ENCODE results near the gene C3AR1.
"Not testable (repeated sequence)": the region's sequence is repeated elsewhere in the genome, so short reads cannot be mapped to it uniquely, and the experiment has no call there.

C3AR1 gene

DNA sequence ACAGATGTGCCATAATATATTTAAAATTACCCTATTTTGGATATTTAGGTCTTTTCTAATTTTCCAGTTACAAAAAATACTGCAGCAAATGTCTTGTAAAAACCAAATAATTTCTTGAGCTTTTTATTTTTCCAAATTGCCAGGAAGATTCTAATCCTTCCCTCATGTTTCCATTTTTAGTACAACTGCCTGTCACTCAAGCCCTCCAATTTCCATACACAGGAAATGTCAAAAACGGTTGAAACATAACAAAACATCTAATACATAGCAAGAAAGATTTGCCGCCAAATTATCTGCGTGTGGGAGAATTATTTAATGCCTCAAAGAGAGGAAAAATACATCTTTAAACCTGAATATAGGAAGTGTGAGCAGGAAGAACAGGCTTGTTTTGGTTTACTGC is 36.0 kb downstream of the C3AR1 start:
- TF ChIP-seq, protein P1, sequence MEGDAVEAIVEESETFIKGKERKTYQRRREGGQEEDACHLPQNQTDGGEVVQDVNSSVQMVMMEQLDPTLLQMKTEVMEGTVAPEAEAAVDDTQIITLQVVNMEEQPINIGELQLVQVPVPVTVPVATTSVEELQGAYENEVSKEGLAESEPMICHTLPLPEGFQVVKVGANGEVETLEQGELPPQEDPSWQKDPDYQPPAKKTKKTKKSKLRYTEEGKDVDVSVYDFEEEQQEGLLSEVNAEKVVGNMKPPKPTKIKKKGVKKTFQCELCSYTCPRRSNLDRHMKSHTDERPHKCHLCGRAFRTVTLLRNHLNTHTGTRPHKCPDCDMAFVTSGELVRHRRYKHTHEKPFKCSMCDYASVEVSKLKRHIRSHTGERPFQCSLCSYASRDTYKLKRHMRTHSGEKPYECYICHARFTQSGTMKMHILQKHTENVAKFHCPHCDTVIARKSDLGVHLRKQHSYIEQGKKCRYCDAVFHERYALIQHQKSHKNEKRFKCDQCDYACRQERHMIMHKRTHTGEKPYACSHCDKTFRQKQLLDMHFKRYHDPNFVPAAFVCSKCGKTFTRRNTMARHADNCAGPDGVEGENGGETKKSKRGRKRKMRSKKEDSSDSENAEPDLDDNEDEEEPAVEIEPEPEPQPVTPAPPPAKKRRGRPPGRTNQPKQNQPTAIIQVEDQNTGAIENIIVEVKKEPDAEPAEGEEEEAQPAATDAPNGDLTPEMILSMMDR (conservative IDR thresholded peaks at IDR 0.05; ENCODE audit: control insufficient read depth, insufficient read depth, low read depth, low read length), result no peak
- no peak overlapping the region for H3K4me3 ChIP-seq (ENCODE audit: control insufficient read depth, low read depth, low read length)
- DNase-seq (ENCODE audit: low read depth), result no peak

DNA sequence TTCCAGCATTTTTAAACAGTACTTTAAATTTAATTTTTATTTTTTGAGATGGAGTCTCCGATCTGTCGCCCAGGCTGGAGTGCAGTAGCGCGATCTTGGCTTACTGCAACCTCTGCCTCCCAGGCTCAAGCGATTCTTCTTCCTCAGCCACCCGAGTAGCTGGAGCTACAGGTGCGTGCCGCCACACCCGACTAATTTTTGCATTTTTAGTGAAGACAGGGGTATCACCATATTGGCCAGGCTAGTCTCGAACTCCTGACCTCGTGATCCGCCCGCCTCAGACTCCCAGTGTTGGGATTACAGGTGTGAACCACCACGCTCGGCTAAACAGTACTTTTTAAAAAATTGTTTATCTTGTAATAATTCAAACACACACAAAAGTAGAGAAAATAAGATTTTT is 37.9 kb downstream of the C3AR1 start:
- TF ChIP-seq, protein P1 (conservative IDR thresholded peaks at IDR 0.05; ENCODE audit: control insufficient read depth, insufficient read depth, low read depth, low read length), result no peak
- no peak overlapping the region for H3K4me3 ChIP-seq (ENCODE audit: control insufficient read depth, low read depth, low read length)
- DNase-seq (ENCODE audit: low read depth), result no peak

DNA sequence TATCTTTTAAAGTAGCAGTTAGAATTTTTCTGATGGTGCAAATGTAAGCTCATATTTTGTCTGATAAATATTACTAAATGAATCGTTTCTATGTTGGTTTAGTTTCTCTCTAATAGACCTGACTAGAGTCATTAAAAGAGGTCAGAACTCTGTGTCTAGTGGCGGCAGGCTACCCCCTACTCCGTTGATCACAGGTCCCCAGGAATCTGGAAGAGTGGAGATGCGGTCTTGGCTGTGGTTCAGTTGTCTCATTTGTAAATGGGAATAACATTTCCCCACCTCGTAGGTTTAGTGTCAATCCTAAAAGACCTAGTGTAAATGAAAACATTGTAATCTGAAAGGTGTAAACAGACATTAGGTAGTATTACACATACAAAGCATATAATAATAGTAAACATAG is 38.3 kb downstream of the C3AR1 start:
- no peak for DNase-seq (ENCODE audit: low read depth)
- no peak overlapping the region for H3K4me3 ChIP-seq (ENCODE audit: control insufficient read depth, low read depth, low read length)
- TF ChIP-seq, protein P1 (conservative IDR thresholded peaks at IDR 0.05; ENCODE audit: control insufficient read depth, insufficient read depth, low read depth, low read length), result no peak

DNA sequence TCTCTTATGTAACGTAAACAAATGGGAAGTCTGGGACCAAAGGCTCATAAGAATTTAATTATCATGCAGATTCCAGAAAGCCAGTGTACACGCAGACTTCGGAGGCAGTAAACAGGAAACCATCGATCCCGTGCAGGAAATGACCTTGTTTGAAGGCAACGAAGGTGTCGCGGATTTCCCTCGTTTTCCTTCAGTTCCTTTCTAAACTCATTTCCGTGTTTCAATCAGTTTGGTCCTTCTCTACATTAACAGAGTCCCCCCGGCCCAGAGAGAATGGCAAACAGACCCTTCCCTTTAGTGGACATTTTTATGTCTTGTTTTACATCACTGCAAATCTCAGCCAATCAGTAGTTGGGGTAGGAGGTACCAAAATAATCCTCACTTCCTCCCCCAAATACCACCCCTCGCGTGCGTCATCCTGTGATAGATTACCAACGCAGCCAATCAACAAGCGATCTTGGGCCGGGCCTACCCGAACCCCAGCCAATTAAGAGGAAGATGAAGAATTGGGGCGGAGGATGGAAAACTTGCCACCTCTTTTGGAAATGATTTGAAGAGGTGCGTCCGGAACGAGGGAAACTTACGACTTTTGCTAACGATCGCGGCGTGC is 39.8 kb downstream of the C3AR1 start:
- TF ChIP-seq, protein P1 (conservative IDR thresholded peaks at IDR 0.05; ENCODE audit: control insufficient read depth, insufficient read depth, low read depth, low read length), result no peak
- H3K4me3 ChIP-seq (ENCODE audit: control insufficient read depth, low read depth, low read length), result peak overlapping the region; percentile 84
- peak; percentile 99 for DNase-seq (ENCODE audit: low read depth)

DNA sequence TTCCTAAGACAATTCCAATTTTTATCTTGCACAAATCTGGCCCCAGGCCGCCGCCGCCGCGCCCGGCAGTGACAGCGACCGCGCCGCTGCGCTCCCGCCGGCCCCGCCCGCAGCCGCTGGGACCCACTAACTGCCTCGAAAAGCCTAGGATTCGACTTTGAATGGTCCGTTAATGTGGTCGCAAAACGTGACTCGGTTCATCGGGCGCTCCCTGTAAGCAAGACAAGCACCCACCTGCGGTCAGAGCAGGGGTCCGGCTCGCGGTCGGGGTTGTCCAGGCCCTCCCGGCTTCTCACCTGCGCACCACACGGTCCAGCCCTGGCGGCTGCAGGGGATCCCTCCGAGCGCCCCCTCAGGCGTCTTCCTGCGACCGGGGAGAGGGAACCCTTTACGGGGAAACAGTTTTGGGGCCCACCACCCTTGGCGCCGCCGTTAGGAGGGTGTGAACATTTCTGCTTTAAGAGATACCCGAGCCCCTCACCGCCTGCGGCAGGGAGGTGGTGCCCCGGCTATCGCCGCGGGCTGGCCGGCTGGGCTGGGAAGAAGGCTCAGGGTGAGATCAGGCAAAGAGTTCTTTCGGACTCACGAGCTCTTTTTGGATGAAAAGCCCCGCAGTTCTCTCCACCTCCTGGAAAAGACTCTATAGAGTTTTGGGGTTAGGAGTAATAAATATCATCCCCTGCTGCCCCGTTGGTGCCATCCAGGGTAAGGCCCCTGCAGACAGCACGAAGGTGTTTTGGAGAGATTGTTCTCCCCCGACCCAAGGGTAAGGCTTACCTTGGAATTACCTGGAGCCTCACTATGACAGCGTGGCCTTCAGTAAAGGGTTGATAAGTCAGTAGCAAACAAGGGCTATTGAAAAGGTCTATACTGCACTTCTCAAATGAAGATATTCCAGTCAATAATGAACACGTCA is 47.2 kb downstream of the C3AR1 start:
- H3K4me3 ChIP-seq (ENCODE audit: control insufficient read depth, low read depth, low read length), result peak overlapping the region; percentile 23
- no peak for DNase-seq (ENCODE audit: low read depth)

DNA sequence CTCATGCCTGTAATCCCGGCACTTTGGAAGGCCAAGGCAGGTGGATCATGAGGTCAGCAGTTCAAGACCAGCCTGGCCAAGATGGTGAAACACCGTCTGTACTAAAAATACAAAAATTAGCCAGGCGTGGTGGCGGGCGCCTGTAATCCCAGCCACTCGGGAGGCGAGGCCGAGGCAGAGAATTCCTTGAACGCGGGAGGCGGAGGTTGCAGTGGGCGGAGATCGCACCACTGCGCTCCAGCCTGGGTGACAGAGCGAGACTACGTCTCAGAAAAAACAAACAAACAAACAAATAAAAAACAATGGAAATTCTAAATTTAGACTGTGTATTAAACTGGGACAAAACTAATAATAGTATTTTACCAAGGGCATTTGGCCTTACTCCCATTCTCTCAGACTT is 47.9 kb downstream of the C3AR1 start:
- H3K4me3 ChIP-seq (ENCODE audit: control insufficient read depth, low read depth, low read length); DNase-seq (ENCODE audit: low read depth): not testable (repeated sequence)

More for the DNA sequence above, 47.2 kb downstream of the C3AR1 start:
- TF ChIP-seq, protein P1 (conservative IDR thresholded peaks at IDR 0.05; ENCODE audit: control insufficient read depth, insufficient read depth, low read depth, low read length), result no peak

DNA sequence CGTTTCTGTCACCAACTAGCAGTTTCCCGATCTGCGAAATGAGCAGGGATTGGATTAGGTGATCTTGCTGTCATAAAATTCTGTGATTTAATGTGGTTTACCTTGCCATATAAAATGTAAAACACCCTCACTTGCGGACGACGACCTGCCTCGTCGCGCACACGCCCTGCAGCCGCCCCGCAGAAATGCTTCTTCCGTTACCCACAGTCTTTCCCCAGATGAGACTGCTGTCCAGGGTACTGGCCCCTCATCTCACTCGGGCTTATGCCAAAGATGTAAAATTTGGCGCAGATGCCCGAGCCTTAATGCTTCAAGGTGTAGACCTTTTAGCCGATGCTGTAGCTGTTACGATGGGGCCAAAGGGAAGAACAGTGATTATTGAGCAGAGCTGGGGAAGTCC is 51.3 kb downstream of the C3AR1 start:
- H3K4me3 ChIP-seq (ENCODE audit: control insufficient read depth, low read depth, low read length), result no peak overlapping the region
- DNase-seq (ENCODE audit: low read depth), result no peak
- TF ChIP-seq, protein P1 (conservative IDR thresholded peaks at IDR 0.05; ENCODE audit: control insufficient read depth, insufficient read depth, low read depth, low read length), result no peak

All from fibroblast of mammary gland (primary cell).